HepG2 (cell line): ENCODE measurements around the gene ARHGEF16. TPM values are rescaled to one million over a fixed set of nuclear protein-coding genes. Genes with fewer than 3 reads are reported as not detected.

Source experiments
- HOXD1 ChIP-seq: sonication (generic); formaldehyde crosslinking; IDR thresholded peaks from 2 replicates; pipeline ENCODE4 v1.5.0; 2020; ENCODE audit warnings: missing genetic modification reagents
- MED1 ChIP-seq: sonication (generic); formaldehyde crosslinking; IDR thresholded peaks from 2 replicates; pipeline ENCODE4 v1.4.0; 2020; ENCODE audit warnings: missing genetic modification reagents
- POLR2AphosphoS5 ChIP-seq: IDR thresholded peaks from 2 replicates; pipeline ENCODE4 v1.6.1; 2012; ENCODE audit warnings: low read depth, low read length
- SP5 ChIP-seq: IDR thresholded peaks from 2 replicates; pipeline ENCODE4 v1.6.1; 2016; ENCODE audit warnings: low read depth, borderline replicate concordance
- ZBTB25 ChIP-seq: IDR thresholded peaks from 2 replicates; pipeline ENCODE4 v1.6.1; 2018; ENCODE audit warnings: missing genetic modification reagents
- ZC3H13 ChIP-seq: sonication (generic); formaldehyde crosslinking; IDR thresholded peaks from 2 replicates; pipeline ENCODE4 v1.8.1; 2023; ENCODE audit warnings: mild to moderate bottlenecking, missing genetic modification reagents, moderate library complexity
- ZFX ChIP-seq: sonication (generic); formaldehyde crosslinking; IDR thresholded peaks from 2 replicates; pipeline ENCODE4 v1.4.0; 2020; ENCODE audit warnings: mild to moderate bottlenecking, low read depth, missing genetic modification reagents, moderate library complexity
- ZNF318 ChIP-seq: sonication (generic); formaldehyde crosslinking; IDR thresholded peaks from 2 replicates; pipeline ENCODE4 v1.4.0; 2020; ENCODE audit warnings: mild to moderate bottlenecking, missing genetic modification reagents
- ZNF740 ChIP-seq: sonication (generic); formaldehyde crosslinking; IDR thresholded peaks from 2 replicates; pipeline ENCODE4 v1.4.0; 2020; ENCODE audit warnings: missing genetic modification reagents
- ZNF75D ChIP-seq: sonication (generic); formaldehyde crosslinking; IDR thresholded peaks from 2 replicates; pipeline ENCODE4 v1.8.1; 2023; ENCODE audit warnings: missing genetic modification reagents, mild to moderate bottlenecking, borderline replicate concordance
- ZNF761 ChIP-seq: sonication (generic); formaldehyde crosslinking; conservative IDR thresholded peaks from 2 replicates; pipeline ENCODE4 v1.4.0; 2020; ENCODE audit warnings: mild to moderate bottlenecking, missing genetic modification reagents
- polyA plus RNA-seq, 8 experiments: library from polyadenylated mRNA; depleted of rRNA in 3 of 8; stranded (reverse) in 7 of 8; unstranded in 1 of 8; fragments of >200 nt; fragmentation: Illumina TruSeq in 4 of 8; extraction: Trizol in 4 of 8; gene quantifications; 2 replicates each; pipeline versions ENCODE4 v1.2.1 to v1.2.3, GENCODE V29; 2011 to 2016; ENCODE audit warnings: low read depth in 4 of 8, missing spikeins in 1 of 8, mixed read lengths in 1 of 8; ENCODE audit not compliant: insufficient read depth in 1 of 8
- total RNA-seq, 5 experiments: library from RNA; depleted of rRNA; stranded (reverse); fragments of >200 nt; fragmentation: Illumina TruSeq; extraction: Trizol; gene quantifications; 2 replicates each; pipeline ENCODE4 v1.2.3, GENCODE V29; 2016; ENCODE audit warnings: low read depth in 1 of 5
- TF ChIP-seq, protein P1 (sequence below): IDR thresholded peaks from 2 replicates; pipeline ENCODE4 v1.6.1; 2016; ENCODE audit warnings: low read depth, control low read depth
- TF ChIP-seq, protein P2 (sequence below): sonication (generic); formaldehyde crosslinking; IDR thresholded peaks from 2 replicates; pipeline ENCODE4 v1.4.0; 2020; ENCODE audit warnings: missing genetic modification reagents
- TF ChIP-seq, protein P3 (sequence below): sonication (generic); formaldehyde crosslinking; IDR thresholded peaks from 2 replicates; pipeline ENCODE4 v1.4.0; 2020; ENCODE audit warnings: mild to moderate bottlenecking, low read depth, missing genetic modification reagents

The ARHGEF16 gene
- total and polyA plus RNA-seq, 2 of the 13 experiments (the other 11 are each of a cell fraction or from before 2014, with no cell fraction given): 20.3 to 39.9 TPM

DNA sequence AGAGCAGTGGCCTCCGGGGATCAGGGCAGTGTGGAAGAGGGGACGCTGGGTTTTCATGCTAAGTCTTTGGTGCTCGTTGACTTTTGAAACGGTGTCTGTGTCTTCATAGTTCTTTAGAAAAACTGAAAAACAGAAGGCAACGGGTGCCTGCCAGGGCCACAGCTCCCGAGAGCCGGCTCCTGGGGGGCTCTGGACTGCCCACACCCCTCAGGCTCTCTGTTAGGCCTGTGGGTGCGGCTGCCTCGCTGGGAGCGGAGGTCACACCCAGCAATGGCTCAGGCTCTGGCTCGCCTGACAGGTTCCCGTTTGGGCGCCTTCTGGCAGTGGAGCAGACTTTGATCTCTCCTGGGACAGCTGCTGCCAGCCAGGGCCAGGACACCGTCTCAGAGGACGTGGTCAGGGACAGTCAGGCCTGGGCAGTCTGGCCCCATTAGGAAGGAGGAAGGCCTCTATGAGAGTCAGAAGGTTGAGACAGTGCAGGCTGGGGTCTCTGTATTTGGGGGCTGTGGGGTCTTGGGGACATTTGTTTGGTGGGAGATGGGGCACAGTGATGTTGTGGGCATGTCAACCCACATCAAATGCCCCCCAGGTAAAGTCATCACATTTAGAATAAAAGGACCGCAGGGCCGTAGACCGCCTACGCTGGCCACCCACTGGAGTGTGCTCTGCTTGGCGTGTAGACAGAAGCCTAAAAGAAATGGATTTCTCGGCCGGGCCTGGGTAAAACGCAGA lies 5.6 kb downstream of the ARHGEF16 start (continued):
- TF ChIP-seq, protein P1, sequence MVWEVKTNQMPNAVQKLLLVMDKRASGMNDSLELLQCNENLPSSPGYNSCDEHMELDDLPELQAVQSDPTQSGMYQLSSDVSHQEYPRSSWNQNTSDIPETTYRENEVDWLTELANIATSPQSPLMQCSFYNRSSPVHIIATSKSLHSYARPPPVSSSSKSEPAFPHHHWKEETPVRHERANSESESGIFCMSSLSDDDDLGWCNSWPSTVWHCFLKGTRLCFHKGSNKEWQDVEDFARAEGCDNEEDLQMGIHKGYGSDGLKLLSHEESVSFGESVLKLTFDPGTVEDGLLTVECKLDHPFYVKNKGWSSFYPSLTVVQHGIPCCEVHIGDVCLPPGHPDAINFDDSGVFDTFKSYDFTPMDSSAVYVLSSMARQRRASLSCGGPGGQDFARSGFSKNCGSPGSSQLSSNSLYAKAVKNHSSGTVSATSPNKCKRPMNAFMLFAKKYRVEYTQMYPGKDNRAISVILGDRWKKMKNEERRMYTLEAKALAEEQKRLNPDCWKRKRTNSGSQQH (CRISPR knock-in tag): no peak
- TF ChIP-seq, protein P2, sequence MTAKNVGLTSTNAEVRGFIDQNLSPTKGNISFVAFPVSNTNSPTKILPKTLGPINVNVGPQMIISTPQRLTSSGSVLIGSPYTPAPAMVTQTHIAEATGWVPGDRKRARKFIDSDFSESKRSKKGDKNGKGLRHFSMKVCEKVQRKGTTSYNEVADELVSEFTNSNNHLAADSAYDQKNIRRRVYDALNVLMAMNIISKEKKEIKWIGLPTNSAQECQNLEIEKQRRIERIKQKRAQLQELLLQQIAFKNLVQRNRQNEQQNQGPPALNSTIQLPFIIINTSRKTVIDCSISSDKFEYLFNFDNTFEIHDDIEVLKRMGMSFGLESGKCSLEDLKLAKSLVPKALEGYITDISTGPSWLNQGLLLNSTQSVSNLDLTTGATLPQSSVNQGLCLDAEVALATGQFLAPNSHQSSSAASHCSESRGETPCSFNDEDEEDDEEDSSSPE (CRISPR knock-in tag): peak; percentile 64; the same call in 1 of the 2 replicates
- TF ChIP-seq ZC3H13 (peak; percentile 31; the same call in 1 of the 2 replicates), HOXD1 (no peak), POLR2AphosphoS5 (0 out of 2 replicates have a peak, but pooled peaks have one; percentile 21), ZNF318 (CRISPR knock-in tag) (no peak), ZNF761 (0 out of 2 replicates have a peak, but pooled peaks have one; percentile 15), SP5 (CRISPR knock-in tag) (peak; percentile 32; the same call in 1 of the 2 replicates), ZBTB25 (no peak; the same call in 1 of the 2 replicates), MED1 (peak; percentile 61; the same call in 1 of the 2 replicates), ZNF740 (CRISPR knock-in tag) (no peak; the same call in 1 of the 2 replicates), ZFX (CRISPR knock-in tag) (peak; percentile 90), ZNF75D (no peak)
- TF ChIP-seq, protein P3, sequence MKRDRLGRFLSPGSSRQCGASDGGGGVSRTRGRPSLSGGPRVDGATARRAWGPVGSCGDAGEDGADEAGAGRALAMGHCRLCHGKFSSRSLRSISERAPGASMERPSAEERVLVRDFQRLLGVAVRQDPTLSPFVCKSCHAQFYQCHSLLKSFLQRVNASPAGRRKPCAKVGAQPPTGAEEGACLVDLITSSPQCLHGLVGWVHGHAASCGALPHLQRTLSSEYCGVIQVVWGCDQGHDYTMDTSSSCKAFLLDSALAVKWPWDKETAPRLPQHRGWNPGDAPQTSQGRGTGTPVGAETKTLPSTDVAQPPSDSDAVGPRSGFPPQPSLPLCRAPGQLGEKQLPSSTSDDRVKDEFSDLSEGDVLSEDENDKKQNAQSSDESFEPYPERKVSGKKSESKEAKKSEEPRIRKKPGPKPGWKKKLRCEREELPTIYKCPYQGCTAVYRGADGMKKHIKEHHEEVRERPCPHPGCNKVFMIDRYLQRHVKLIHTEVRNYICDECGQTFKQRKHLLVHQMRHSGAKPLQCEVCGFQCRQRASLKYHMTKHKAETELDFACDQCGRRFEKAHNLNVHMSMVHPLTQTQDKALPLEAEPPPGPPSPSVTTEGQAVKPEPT (CRISPR knock-in tag): peak; percentile 23; the same call in 1 of the 2 replicates
